ENCODE results near the gene TMEM255A. TPM values are rescaled to one million over a fixed set of nuclear protein-coding genes. Genes with fewer than 3 reads are reported as not detected.

Gene TMEM255A
- total RNA-seq, 2 experiments from 2014 or later: not detected

DNA sequence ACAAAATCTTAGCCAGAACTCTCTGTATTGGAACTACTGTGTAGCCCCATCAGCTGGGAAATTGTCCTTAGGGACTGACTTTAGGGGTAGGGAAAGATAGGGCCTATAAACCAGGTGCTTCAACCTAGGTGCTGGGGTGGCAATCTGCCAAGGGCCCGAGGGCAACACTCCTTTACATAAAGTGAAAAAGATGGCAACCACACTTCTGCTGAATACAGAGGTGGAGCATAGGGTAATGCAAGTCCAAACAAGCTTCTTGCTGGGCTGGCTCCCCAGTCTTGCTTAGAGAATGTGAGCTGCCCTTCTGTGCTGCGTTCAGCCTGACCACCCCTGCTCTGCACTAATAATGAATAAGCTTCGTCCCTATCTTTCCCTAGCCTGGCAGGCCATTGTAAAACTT is 50.9 kb downstream of the TMEM255A start:
- H3K27me3 Mint-ChIP-seq: no peaks in the 10 kb centered on the region
- no peak overlapping the region for H3K27ac Mint-ChIP-seq
- peaks cover 11% of the 10 kb centered on the region for H3K36me3 Mint-ChIP-seq (ENCODE audit: low read depth)
- peaks cover 17% of the 10 kb centered on the region for H3K4me1 Mint-ChIP-seq
- POLR2A ChIA-PET: no interaction called here
- no peaks in the 10 kb centered on the region for H3K9me3 Mint-ChIP-seq (ENCODE audit: low read depth)
- no peak for DNase-seq
- no peak overlapping the region for H3K4me3 Mint-ChIP-seq
- intact Hi-C loops (cut with DNase I, micrococcal nuclease): no loop called here
- ATAC-seq: no peak
- CTCF ChIA-PET: interaction anchor here (0.9 kb wide), 1 partner anchor 11 kb away, joined by 3 read pairs; no protein-coding TSS in a partner anchor

DNA sequence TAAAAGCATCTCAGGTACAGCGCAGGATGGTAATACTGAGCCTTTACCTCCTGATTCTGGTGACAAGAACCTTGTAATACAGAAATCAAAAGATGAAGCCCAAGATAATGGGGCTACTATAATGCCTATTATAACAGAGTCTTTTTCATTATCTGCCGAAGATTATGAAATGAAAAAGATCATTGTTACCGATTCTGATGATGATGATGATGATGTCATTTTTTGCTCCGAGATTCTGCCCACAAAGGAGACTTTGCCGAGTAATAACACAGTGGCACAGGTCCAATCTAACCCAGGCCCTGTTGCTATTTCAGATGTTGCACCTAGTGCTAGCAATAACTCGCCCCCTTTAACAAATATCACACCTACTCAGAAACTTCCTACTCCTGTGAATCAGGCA is 57.5 kb downstream of the TMEM255A start:
- H3K27ac Mint-ChIP-seq: no peak overlapping the region
- H3K36me3 Mint-ChIP-seq (ENCODE audit: low read depth): peaks cover 35% of the 10 kb centered on the region
- ChIA-PET POLR2A (no interaction called here), CTCF (interaction anchor here (1.0 kb wide), 1 partner anchor 55 kb away, joined by 3 read pairs; no protein-coding TSS in a partner anchor)
- DNase-seq (no peak), ATAC-seq (no peak)
- no peaks in the 10 kb centered on the region for H3K27me3 Mint-ChIP-seq
- intact Hi-C loops (cut with DNase I, micrococcal nuclease): loop anchor here in 1 of 2 experiments (5.0 kb wide), 1 partner anchor 214 kb away; the partner anchor contains the start of gene LAMP2
- H3K4me1 Mint-ChIP-seq: peaks cover 33% of the 10 kb centered on the region
- H3K4me3 Mint-ChIP-seq: no peak overlapping the region
- no peaks in the 10 kb centered on the region for H3K9me3 Mint-ChIP-seq (ENCODE audit: low read depth)

DNA sequence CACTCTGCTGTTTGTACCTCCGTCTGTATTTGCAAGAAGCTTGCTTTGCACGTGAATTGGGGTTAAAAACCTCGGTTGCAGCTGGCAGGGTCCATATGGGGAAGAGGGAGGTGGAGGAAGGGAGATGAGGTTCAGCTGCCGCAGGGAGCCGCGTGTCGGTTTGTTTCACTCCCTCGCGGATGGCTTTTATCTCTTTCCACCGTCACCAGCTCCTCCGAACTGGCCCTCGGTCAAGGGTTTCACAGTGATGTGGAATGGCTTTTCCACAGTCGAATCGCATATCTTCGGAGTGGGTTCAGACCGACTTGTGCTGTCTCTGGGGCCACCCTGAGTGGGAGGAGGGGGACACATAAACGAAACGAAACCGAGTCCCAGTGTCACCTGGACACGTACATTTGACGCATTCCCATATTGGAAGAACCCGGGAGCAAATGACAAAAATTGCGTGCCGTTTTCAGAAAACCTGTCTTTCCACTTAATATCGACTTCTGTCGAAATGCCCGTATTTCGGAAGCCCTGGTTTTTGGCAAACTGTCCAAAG is 59.7 kb downstream of the TMEM255A start:
- peak; percentile 38 for DNase-seq
- Mint-ChIP-seq H3K27me3 (no peaks in the 10 kb centered on the region), H3K4me3 (peak overlapping the region; percentile 94), H3K36me3 (ENCODE audit: low read depth) (peaks cover 31% of the 10 kb centered on the region), H3K27ac (peak overlapping the region; percentile 92), H3K4me1 (peaks cover 27% of the 10 kb centered on the region), H3K9me3 (ENCODE audit: low read depth) (no peaks in the 10 kb centered on the region)
- ChIA-PET CTCF (interaction anchor here (0.6 to 1.8 kb wide), 4 partner anchors 10 to 523 kb away, joined by 3 to 7 read pairs (median 4); no protein-coding TSS in a partner anchor), POLR2A (no interaction called here)
- intact Hi-C loops (cut with DNase I, micrococcal nuclease): loop anchor here (1.0 to 5.0 kb wide), 6 partner anchors 57 to 309 kb away; partner anchors contain the start of genes LAMP2 (in 2 of the 2), CUL4B (in 1 of the 2) and NKAP (in 1 of the 2)
- no peak for ATAC-seq

DNA sequence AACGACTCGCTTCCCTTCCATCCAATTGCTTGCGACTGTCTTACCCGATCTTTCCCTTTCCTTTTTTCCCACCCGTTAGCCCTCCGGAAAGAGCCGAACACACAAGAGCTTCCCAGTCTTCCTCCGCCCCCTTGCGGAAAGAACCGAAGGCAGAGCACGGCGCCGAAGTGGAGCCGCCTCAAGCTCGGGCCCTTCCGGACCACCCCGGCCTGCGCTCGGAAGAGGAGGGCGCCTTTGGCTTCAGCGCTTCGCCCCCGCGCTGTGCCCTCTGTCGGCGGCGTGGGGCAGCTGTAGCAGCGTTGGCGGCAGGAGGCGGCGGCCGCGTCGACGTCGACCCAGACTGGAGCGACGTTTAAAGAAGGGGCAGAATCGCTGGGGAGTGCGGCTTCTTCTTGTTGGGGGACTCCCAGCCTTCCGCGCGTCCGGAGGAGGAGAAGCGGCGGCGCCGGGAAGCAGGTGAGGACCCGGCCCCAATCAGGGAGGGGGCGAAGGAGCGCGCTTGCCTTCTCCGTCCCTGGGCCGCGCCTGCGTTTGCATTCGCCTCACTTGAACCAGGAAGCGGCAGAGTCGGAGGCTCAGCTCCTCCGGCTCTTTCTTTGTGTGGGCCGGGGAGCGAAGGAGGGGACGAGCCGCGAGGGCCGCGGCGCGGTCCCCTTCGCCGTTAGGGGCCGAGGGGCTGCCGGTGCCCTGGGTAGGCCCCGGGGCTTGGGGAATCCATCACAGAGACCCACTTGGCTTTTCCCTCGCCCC is 60.6 kb downstream of the TMEM255A start, which contains the start of gene ZBTB33:
ZBTB33 (plus strand) TSS at position 291 of the 750 bp plus-strand sequence. CDS start 2,604 bp downstream, outside the sequence.
- H3K27me3 Mint-ChIP-seq: no peaks in the 10 kb centered on the region
- H3K9me3 Mint-ChIP-seq (ENCODE audit: low read depth): no peaks in the 10 kb centered on the region
- peak within 1 kb of the TSS; percentile 94 for H3K4me3 Mint-ChIP-seq
- peak within 1 kb of the TSS; percentile 92 for H3K27ac Mint-ChIP-seq
- intact Hi-C loops (cut with DNase I, micrococcal nuclease): loop anchor here (1.0 to 5.0 kb wide), 6 partner anchors 58 to 310 kb away; partner anchors contain the start of genes LAMP2 (in 2 of the 2), CUL4B (in 1 of the 2) and NKAP (in 1 of the 2)
- peak; percentile 99 for ATAC-seq
- ChIA-PET CTCF (interaction anchor here (0.6 to 1.8 kb wide), 4 partner anchors 10 to 522 kb away, joined by 3 to 7 read pairs (median 4); no protein-coding TSS in a partner anchor), POLR2A (no interaction called here)
- peak; percentile 92 for DNase-seq
- H3K36me3 Mint-ChIP-seq (ENCODE audit: low read depth): peaks cover 27% of the 10 kb centered on the region
- peaks cover 22% of the 10 kb centered on the region for H3K4me1 Mint-ChIP-seq

DNA sequence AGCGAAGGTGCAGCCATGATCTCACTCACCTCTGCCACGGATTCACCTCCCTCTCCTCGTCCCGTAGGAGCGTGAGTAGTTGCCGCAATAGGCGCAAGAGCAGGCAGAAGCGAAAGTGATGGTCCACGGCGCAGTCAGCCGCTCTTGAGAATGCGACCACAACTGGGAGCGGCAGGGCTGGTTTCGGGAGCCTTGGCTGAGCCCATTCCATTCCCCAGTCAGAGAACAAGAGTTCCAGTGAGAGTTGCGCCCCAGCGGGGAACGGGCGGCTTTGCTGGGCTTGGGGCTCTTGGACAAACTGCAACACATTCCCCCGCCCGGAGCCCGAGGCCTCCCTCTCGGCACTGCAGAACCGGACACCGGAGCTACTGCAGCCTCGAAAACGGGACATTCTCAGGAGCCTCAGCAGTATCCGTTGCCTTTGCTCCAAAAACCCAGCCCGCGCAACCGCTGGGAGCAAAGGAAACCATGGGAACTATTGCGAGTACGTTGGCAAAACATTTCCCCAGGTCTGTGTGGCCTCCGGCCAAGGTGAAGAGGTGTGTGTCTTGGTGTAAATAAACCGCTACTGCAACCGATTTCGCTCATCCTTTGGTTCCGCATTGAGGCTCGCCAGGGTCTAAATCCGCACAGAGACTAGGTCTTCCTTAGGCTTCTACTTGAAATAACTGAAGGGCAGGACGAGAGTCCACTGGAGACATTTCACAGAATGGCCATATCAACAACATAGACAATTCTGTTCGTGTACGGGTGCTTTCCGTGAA is 66.3 kb downstream of the TMEM255A start:
- intact Hi-C loops (cut with DNase I, micrococcal nuclease): loop anchor here in 1 of 2 experiments (1.0 to 10.0 kb wide), 2 partner anchors 302 to 490 kb away; partner anchors contain the start of genes NKAP and SOWAHD
- ATAC-seq: peak; percentile 84

DNA sequence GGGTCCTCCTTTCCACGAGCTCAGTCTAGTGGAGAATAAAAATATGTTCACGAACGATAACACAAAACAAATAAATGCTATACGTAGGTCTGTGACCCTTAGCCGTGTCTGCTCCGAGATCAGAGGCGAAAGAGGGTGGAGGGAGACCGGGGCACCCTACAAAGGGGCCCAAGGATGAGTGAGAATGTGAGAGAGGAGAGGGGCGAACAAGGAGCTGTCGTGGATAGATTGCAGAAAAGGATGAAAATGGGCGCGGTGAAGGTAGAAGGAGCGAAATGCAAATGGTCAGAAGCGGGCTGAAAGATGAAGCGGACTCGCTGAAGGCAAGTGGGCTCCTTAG is 66.9 kb downstream of the TMEM255A start:
- Mint-ChIP-seq H3K36me3 (ENCODE audit: low read depth) (no peaks in the 10 kb centered on the region), H3K4me1 (peaks cover 24% of the 10 kb centered on the region), H3K27me3 (no peaks in the 10 kb centered on the region), H3K27ac (peak overlapping the region; percentile 92), H3K4me3 (peak overlapping the region; percentile 82), H3K9me3 (ENCODE audit: low read depth) (no peaks in the 10 kb centered on the region)
- ATAC-seq (peak; percentile 16), DNase-seq (no peak)
- intact Hi-C loops (cut with DNase I, micrococcal nuclease): loop anchor here in 1 of 2 experiments (10.0 kb wide), 1 partner anchor 490 kb away; the partner anchor contains the start of gene SOWAHD
- ChIA-PET POLR2A (interaction anchor here (0.6 kb wide), 1 partner anchor 450 kb away, joined by 4 read pairs; no protein-coding TSS in a partner anchor), CTCF (no interaction called here)

More for the DNA sequence above, 66.3 kb downstream of the TMEM255A start:
- POLR2A ChIA-PET: interaction anchor here (0.6 kb wide), 1 partner anchor 451 kb away, joined by 4 read pairs; no protein-coding TSS in a partner anchor
- H3K27me3 Mint-ChIP-seq: no peaks in the 10 kb centered on the region
- no peaks in the 10 kb centered on the region for H3K36me3 Mint-ChIP-seq (ENCODE audit: low read depth)
- H3K4me3 Mint-ChIP-seq: peak overlapping the region; percentile 82
- H3K4me1 Mint-ChIP-seq: peaks cover 24% of the 10 kb centered on the region
- H3K27ac Mint-ChIP-seq: peak overlapping the region; percentile 92
- CTCF ChIA-PET: no interaction called here
- H3K9me3 Mint-ChIP-seq (ENCODE audit: low read depth): no peaks in the 10 kb centered on the region
- peak; percentile 74 for DNase-seq

DNA sequence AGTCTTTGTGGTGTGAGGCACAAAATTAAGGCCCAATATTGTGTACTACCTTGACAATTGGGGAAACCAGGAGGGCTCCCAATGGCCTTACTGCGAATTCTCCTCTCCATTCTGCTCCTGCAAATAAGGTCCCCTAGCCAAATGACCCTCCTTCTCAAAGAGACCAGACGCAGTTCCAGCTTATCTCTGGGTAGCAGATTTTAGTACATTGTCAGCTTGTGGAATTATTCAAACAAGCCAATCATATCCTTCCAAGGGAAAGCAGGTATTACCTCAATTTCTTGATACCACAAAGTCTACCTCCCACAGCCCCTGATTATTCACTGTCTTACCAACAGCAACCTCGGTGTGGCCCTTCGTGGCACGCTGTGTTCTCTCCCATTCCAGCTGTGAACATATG is 68.4 kb downstream of the TMEM255A start:
- no peaks in the 10 kb centered on the region for H3K27me3 Mint-ChIP-seq
- DNase-seq: no peak
- no peaks in the 10 kb centered on the region for H3K36me3 Mint-ChIP-seq (ENCODE audit: low read depth)
- intact Hi-C loops (cut with DNase I, micrococcal nuclease): loop anchor here in 1 of 2 experiments (10.0 kb wide), 1 partner anchor 488 kb away; the partner anchor contains the start of gene SOWAHD
- no peak overlapping the region for H3K4me3 Mint-ChIP-seq
- ChIA-PET CTCF (no interaction called here), POLR2A (no interaction called here)
- H3K9me3 Mint-ChIP-seq (ENCODE audit: low read depth): no peaks in the 10 kb centered on the region
- no peak overlapping the region for H3K27ac Mint-ChIP-seq
- peaks cover 22% of the 10 kb centered on the region for H3K4me1 Mint-ChIP-seq
- no peak for ATAC-seq

DNA sequence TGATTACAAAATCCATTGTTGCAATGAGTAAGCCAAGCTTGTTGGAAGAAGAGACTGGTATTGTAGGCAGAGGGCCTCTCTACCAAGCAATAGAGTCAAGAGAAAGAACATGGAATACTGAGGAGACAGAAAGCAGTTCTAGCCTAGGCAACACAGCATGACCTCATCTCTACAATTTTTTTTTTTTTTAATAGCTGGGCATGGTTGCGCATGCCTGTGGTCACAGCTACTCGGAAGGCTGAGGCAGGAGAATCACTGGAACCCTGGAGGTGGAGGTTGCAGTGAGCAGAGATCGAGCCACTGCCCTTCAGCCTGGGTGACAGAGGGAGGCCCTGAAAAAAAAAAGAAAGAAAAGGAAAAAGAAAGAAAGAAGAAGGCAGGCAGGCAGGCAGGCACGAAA is 72.3 kb downstream of the TMEM255A start:
- Mint-ChIP-seq H3K36me3 (ENCODE audit: low read depth) (peaks cover 3% of the 10 kb centered on the region), H3K9me3 (ENCODE audit: low read depth) (no peaks in the 10 kb centered on the region), H3K4me1 (peaks cover 17% of the 10 kb centered on the region), H3K27ac (no peak overlapping the region), H3K4me3 (no peak overlapping the region), H3K27me3 (no peaks in the 10 kb centered on the region)
- intact Hi-C loops (cut with DNase I, micrococcal nuclease): no loop called here
- no peak for DNase-seq
- ChIA-PET POLR2A (no interaction called here), CTCF (no interaction called here)
- no peak for ATAC-seq

DNA sequence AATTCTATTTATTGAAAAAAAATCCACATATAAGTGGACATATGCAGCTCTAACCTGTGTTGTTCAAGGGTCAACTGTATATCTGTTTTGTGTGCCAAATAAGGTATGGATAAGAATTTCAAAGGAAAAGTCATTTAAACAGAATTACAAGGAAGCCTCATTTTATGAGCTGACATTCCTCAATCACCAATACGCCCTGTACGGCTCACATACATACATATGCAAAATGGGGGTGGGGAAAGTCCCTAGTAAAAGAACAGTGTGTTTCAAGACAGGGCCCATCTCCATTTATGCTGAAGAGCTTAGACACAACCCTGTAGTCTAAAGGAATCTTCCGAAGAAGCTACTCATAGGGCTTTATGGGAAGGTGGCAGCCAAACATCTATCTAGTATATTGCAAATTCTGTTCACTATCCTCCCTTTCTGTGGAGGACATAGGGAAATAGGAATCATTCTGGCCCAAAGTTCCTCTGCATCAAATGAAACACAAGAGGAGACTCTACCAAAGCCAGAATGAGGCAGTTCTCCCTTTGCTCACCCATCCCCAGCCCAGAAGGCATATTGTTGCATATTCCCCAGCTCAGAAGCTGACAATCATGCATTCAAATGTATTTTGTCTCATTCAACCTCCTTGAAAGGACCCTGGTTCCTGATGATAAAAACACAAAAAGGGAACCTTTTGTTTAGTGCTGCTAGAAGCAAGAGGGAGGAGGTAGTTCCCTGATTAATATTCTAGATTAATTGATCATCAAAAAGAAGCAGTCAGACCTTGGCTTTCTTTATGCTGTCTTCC is 74.4 kb downstream of the TMEM255A start:
- H3K4me3 Mint-ChIP-seq: no peak overlapping the region
- H3K27me3 Mint-ChIP-seq: no peaks in the 10 kb centered on the region
- no peaks in the 10 kb centered on the region for H3K9me3 Mint-ChIP-seq (ENCODE audit: low read depth)
- H3K4me1 Mint-ChIP-seq: peaks cover 5% of the 10 kb centered on the region
- H3K27ac Mint-ChIP-seq: no peak overlapping the region
- POLR2A ChIA-PET: no interaction called here
- CTCF ChIA-PET: no interaction called here
- ATAC-seq (no peak), DNase-seq (no peak)
- peaks cover 3% of the 10 kb centered on the region for H3K36me3 Mint-ChIP-seq (ENCODE audit: low read depth)
- intact Hi-C loops (cut with DNase I, micrococcal nuclease): no loop called here

DNA sequence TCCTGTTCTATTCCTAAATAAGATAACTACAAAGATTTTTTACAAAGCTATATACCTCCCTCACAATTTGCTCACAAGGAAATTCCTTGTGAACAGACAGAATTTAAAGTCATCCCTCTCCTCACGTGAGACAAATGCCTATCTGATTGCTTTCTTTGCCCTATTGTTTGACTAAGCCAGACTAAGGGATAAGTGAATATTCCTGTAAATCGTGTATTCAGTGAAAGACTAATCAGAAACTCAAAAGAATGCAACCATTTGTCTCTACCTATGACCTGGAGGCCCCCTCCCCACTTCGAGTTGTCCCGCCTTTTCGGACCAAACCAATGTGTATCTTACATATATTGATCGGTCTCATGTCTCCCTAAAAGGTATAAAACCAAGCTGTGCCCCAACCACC is 76.0 kb downstream of the TMEM255A start:
- H3K4me1 Mint-ChIP-seq: no peaks in the 10 kb centered on the region
- intact Hi-C loops (cut with DNase I, micrococcal nuclease): no loop called here
- H3K9me3 Mint-ChIP-seq (ENCODE audit: low read depth): no peaks in the 10 kb centered on the region

More for the DNA sequence above, 76.0 kb downstream of the TMEM255A start:
- Mint-ChIP-seq H3K4me3 (no peak overlapping the region), H3K27me3 (no peaks in the 10 kb centered on the region), H3K27ac (no peak overlapping the region), H3K36me3 (ENCODE audit: low read depth) (peaks cover 5% of the 10 kb centered on the region)
- no peak for ATAC-seq
- DNase-seq: no peak
- CTCF ChIA-PET: no interaction called here
- POLR2A ChIA-PET: no interaction called here
